B cell (primary cell): ENCODE data around the gene UBAC1.

ENCODE experiments used
- CTCF ChIP-seq: fragments of 200-600 bp; IDR thresholded peaks from one replicate; pipeline ENCODE4 v1.8.0; 2022; ENCODE audit warnings: antibody characterized with exemption, mild to moderate bottlenecking
- EZH2 ChIP-seq: IDR thresholded peaks from 2 replicates; pipeline ENCODE4 v1.6.1; 2012; ENCODE audit warnings: borderline replicate concordance, low read depth, mild to moderate bottlenecking, moderate library complexity, low read length; ENCODE audit not compliant: insufficient read depth, poor library complexity, severe bottlenecking

GRCh38 chr9:135884328-135885035 lies 76.7 kb downstream of the UBAC1 start:
- TF ChIP-seq CTCF (no peak), EZH2 (no peak)
